ENCODE data around the gene NUP210L. TPM values are rescaled to one million over a fixed set of nuclear protein-coding genes. Genes with fewer than 3 reads are reported as not detected.

NUP210L gene
- total and polyA plus RNA-seq, 2 of the 13 experiments (the other 11 are each of a cell fraction or from before 2014, with no cell fraction given): not detected

- TF ChIP-seq RXRB (CRISPR knock-in tag; IDR thresholded peaks at IDR 0.05; ENCODE audit: borderline replicate concordance): peak; percentile 39; the same call in 1 of the 2 replicates
- TF ChIP-seq ZMYM2 (CRISPR knock-in tag; IDR thresholded peaks at IDR 0.05): no peak
- peak; percentile 66 for TF ChIP-seq RBM22 (optimal IDR thresholded peaks at IDR 0.05; ENCODE audit: low read length)
- peak; percentile 86 for TF ChIP-seq POLR2G (IDR thresholded peaks at IDR 0.05; ENCODE audit: low read depth, low read length)
- TF ChIP-seq ZNF232 (CRISPR knock-in tag; IDR thresholded peaks at IDR 0.05; ENCODE audit: borderline replicate concordance): 0 out of 2 replicates have a peak, but pooled peaks have one; percentile 68
- TF ChIP-seq ZNF329 (CRISPR knock-in tag; IDR thresholded peaks at IDR 0.05; ENCODE audit: low read depth): peak; percentile 16; the same call in 1 of the 2 replicates
- TF ChIP-seq GPBP1L1 (CRISPR knock-in tag; IDR thresholded peaks at IDR 0.05): no peak
- peak; percentile 8; the same call in 1 of the 2 replicates for TF ChIP-seq TFAP4 (IDR thresholded peaks at IDR 0.05; ENCODE audit: borderline replicate concordance, low read depth)
- TF ChIP-seq BCLAF1 (IDR thresholded peaks at IDR 0.05): no peak
- peak; percentile 68 for TF ChIP-seq SPEN (CRISPR knock-in tag; IDR thresholded peaks at IDR 0.05; ENCODE audit: low read depth)
- TF ChIP-seq ZBTB25 (CRISPR knock-in tag; IDR thresholded peaks at IDR 0.05): peak; percentile 70; the same call in 1 of the 2 replicates
- TF ChIP-seq POGZ (CRISPR knock-in tag; IDR thresholded peaks at IDR 0.05): 0 out of 2 replicates have a peak, but pooled peaks have one; percentile 43
- peak; percentile 98 for TF ChIP-seq AGO2 (optimal IDR thresholded peaks at IDR 0.05; ENCODE audit: low read depth, low read length)
- peak; percentile 86; the same call in 1 of the 2 replicates for TF ChIP-seq HOXA5 (CRISPR knock-in tag; IDR thresholded peaks at IDR 0.05)
- peak; percentile 71; the same call in 1 of the 2 replicates for TF ChIP-seq HOXA3 (CRISPR knock-in tag; IDR thresholded peaks at IDR 0.05)
- TF ChIP-seq ZNF180 (CRISPR knock-in tag; IDR thresholded peaks at IDR 0.05; ENCODE audit: borderline replicate concordance, low read depth): no peak
- 0 out of 2 replicates have a peak, but pooled peaks have one; percentile 58 for TF ChIP-seq ZNF660 (CRISPR knock-in tag; IDR thresholded peaks at IDR 0.05; ENCODE audit: borderline replicate concordance, low read depth)
- TF ChIP-seq MAZ (IDR thresholded peaks at IDR 0.05; ENCODE audit: borderline replicate concordance, low read depth, low read length): no peak
- TF ChIP-seq MAZ (CRISPR knock-in tag; IDR thresholded peaks at IDR 0.05; ENCODE audit: low read depth): peak; percentile 75
- no peak for TF ChIP-seq HNF4G (IDR thresholded peaks at IDR 0.05; ENCODE audit: borderline replicate concordance, low read depth, low read length)
- no peak for TF ChIP-seq HNF4G (CRISPR knock-in tag; IDR thresholded peaks at IDR 0.05; ENCODE audit: borderline replicate concordance, low read depth)
- TF ChIP-seq ARID2 (CRISPR knock-in tag; IDR thresholded peaks at IDR 0.05; ENCODE audit: borderline replicate concordance): 0 out of 2 replicates have a peak, but pooled peaks have one; percentile 45
- peak; percentile 80; the same call in 1 of the 2 replicates for TF ChIP-seq YEATS4 (CRISPR knock-in tag; IDR thresholded peaks at IDR 0.05; ENCODE audit: borderline replicate concordance)
These were observed 196.5 kb downstream of the NUP210L start, which contains the start of gene CRTC2 (continued) for GRCh38 chr1:153958111-153958960.

Measured in HepG2 (cell line).